ENCODE results near the gene ECM1. TPM values are rescaled to one million over a fixed set of nuclear protein-coding genes. Genes with fewer than 3 reads are reported as not detected.

The ECM1 gene
- total and polyA plus RNA-seq, 2 experiments from 2014 or later = 160 to 282 TPM

DNA sequence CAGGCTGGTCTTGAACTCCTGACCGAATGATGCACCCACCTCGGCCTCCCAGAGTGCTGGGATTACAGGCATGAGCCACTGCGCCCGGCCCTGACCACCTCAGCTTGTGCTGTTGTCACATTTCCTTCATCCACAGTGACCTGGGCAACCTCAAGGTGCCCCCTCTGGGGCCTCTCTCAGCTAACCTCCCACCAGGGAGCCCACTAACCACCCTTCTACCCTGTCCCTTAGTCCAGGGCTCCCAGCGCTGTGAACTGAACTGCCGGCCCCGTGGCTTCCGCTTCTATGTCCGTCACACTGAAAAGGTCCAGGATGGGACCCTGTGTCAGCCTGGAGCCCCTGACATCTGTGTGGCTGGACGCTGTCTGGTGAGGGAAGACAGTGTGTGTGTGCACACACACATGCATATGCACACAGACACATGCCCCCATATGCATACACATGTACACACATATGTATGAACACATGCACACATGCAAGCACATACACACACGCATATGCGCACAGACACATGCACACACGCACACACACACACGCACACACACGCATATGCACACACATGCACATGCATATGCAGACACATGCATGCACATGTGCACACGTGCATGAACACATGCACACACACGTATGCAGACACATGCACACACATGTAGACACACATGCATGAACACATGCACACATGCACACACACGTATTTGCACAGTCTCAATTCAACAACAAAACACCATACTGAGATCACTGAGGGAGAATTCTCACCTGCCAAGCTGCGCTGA lies 47.5 kb downstream of the ECM1 start:
- DNase-seq = peak; percentile 0
- H3K27me3 ChIP-seq (replicated peaks; ENCODE audit: insufficient read depth) = no peaks in the 10 kb centered on the region
- H3K9ac ChIP-seq = no peak overlapping the region
- no peak overlapping the region for H3K4me2 ChIP-seq (ENCODE audit: unreplicated experiment)
- no peaks in the 10 kb centered on the region for H3K9me3 ChIP-seq (ENCODE audit: low read depth)
- peaks cover 8% of the 10 kb centered on the region; the same call in 1 of the 2 replicates for H3K79me2 ChIP-seq (ENCODE audit: insufficient read depth)
- no peaks in the 10 kb centered on the region for H4K20me1 ChIP-seq (ENCODE audit: insufficient read depth)
- peaks cover 21% of the 10 kb centered on the region for H3F3A ChIP-seq (ENCODE audit: insufficient read depth)
- H2AFZ ChIP-seq = no peak overlapping the region
- in situ Hi-C loops (cut with MboI) = no loop called here
- H3K36me3 ChIP-seq (ENCODE audit: low read depth) = 0 out of 2 replicates have a peak, but pooled peaks cover 3% of the 10 kb centered on the region
- 78 to 80% methylated on average over 18 to 19 of the region's 19 CpGs for WGBS, 2 experiments (ENCODE audit: low coverage in 1 of 2, low lambda C conversion rate in 2 of 2, missing lambda C conversion rate in 2 of 2)
- peaks cover 27% of the 10 kb centered on the region for H3K4me1 ChIP-seq (ENCODE audit: insufficient read depth)
- H3K27ac ChIP-seq = no peak overlapping the region
- TF ChIP-seq EZH2 (IDR thresholded peaks at IDR 0.05; ENCODE audit: insufficient read depth, poor library complexity, severe bottlenecking) (no peak), EZH2phosphoT487 (IDR thresholded peaks at IDR 0.05; ENCODE audit: insufficient read depth, low read depth) (no peak)
- H3K4me3 ChIP-seq = no peak overlapping the region
- H3K9me2 ChIP-seq (ENCODE audit: insufficient read depth) = no peaks in the 10 kb centered on the region

DNA sequence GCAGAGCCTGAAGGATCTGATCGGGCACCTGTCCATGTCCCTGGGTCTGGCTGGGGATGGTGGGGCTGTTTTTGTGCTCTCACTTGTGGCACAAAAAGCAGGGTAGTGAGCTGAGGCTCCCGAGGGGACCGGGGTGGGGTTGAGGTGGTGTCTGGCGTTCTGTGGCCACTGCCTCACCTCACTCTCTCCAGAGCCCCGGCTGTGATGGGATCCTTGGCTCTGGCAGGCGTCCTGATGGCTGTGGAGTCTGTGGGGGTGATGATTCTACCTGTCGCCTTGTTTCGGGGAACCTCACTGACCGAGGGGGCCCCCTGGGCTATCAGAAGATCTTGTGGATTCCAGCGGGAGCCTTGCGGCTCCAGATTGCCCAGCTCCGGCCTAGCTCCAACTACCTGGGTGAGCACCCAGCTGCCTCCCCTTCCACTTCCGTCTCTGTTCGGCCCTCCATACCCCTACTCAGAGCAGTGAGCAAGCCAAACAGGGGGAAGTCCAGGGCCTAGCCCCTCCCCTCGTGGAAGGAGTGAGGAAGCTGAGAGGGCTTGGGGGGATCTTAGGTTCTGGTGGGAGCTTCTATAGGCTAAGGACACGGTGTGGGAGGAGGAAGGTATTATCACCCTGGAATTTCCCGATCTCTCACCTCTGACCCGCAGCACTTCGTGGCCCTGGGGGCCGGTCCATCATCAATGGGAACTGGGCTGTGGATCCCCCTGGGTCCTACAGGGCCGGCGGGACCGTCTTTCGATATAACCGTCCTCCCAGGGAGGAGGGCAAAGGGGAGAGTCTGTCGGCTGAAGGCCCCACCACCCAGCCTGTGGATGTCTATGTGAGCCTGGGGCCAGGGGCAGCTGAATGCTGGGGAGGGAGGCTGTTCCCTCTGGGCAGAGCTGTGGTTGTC lies 48.3 kb downstream of the ECM1 start:
- H4K20me1 ChIP-seq (ENCODE audit: insufficient read depth) = no peaks in the 10 kb centered on the region
- in situ Hi-C loops (cut with MboI) = no loop called here
- TF ChIP-seq EZH2 (IDR thresholded peaks at IDR 0.05; ENCODE audit: insufficient read depth, poor library complexity, severe bottlenecking) = no peak
- TF ChIP-seq EZH2phosphoT487 (IDR thresholded peaks at IDR 0.05; ENCODE audit: insufficient read depth, low read depth) = no peak

GRCh38 chr1:150557065-150557600 lies 49.2 kb downstream of the ECM1 start:
- H3K36me3 ChIP-seq (ENCODE audit: low read depth) = 0 out of 2 replicates have a peak, but pooled peaks cover 3% of the 10 kb centered on the region
- TF ChIP-seq EZH2phosphoT487 (IDR thresholded peaks at IDR 0.05; ENCODE audit: insufficient read depth, low read depth) (no peak), EZH2 (IDR thresholded peaks at IDR 0.05; ENCODE audit: insufficient read depth, poor library complexity, severe bottlenecking) (no peak)
- peaks cover 11% of the 10 kb centered on the region; the same call in 1 of the 2 replicates for H3K79me2 ChIP-seq (ENCODE audit: insufficient read depth)
- DNase-seq = no peak
- no peak overlapping the region for H3K9ac ChIP-seq
- H3K4me3 ChIP-seq = no peak overlapping the region
- H3K9me3 ChIP-seq (ENCODE audit: low read depth) = no peaks in the 10 kb centered on the region
- H3F3A ChIP-seq (ENCODE audit: insufficient read depth) = peaks cover 18% of the 10 kb centered on the region
- in situ Hi-C loops (cut with MboI) = no loop called here
- no peaks in the 10 kb centered on the region for H3K9me2 ChIP-seq (ENCODE audit: insufficient read depth)
- H2AFZ ChIP-seq = no peak overlapping the region
- no peak overlapping the region for H3K4me2 ChIP-seq (ENCODE audit: unreplicated experiment)
- 79 to 82% methylated on average over 11 to 26 of the region's 26 CpGs for WGBS, 2 experiments (ENCODE audit: low coverage in 1 of 2, low lambda C conversion rate in 2 of 2, missing lambda C conversion rate in 2 of 2)
- no peak overlapping the region for H3K27ac ChIP-seq
- no peaks in the 10 kb centered on the region for H3K27me3 ChIP-seq (replicated peaks; ENCODE audit: insufficient read depth)
- H4K20me1 ChIP-seq (ENCODE audit: insufficient read depth) = no peaks in the 10 kb centered on the region
- peaks cover 18% of the 10 kb centered on the region for H3K4me1 ChIP-seq (ENCODE audit: insufficient read depth)

More for the DNA sequence above, 48.3 kb downstream of the ECM1 start:
- H2AFZ ChIP-seq = no peak overlapping the region
- peaks cover 22% of the 10 kb centered on the region for H3F3A ChIP-seq (ENCODE audit: insufficient read depth)
- H3K9me2 ChIP-seq (ENCODE audit: insufficient read depth) = no peaks in the 10 kb centered on the region
- H3K27ac ChIP-seq = no peak overlapping the region
- H3K4me1 ChIP-seq (ENCODE audit: insufficient read depth) = peaks cover 22% of the 10 kb centered on the region
- peaks cover 11% of the 10 kb centered on the region; the same call in 1 of the 2 replicates for H3K79me2 ChIP-seq (ENCODE audit: insufficient read depth)
- H3K36me3 ChIP-seq (ENCODE audit: low read depth) = 0 out of 2 replicates have a peak, but pooled peaks cover 3% of the 10 kb centered on the region
- no peak overlapping the region for H3K4me2 ChIP-seq (ENCODE audit: unreplicated experiment)
- H3K27me3 ChIP-seq (replicated peaks; ENCODE audit: insufficient read depth) = no peaks in the 10 kb centered on the region
- no peak overlapping the region for H3K4me3 ChIP-seq
- no peak overlapping the region for H3K9ac ChIP-seq
- no peaks in the 10 kb centered on the region for H3K9me3 ChIP-seq (ENCODE audit: low read depth)
- DNase-seq = peak; percentile 0
- WGBS, 2 experiments (ENCODE audit: low coverage in 1 of 2, low lambda C conversion rate in 2 of 2, missing lambda C conversion rate in 2 of 2) = 77 to 79% methylated on average over 25 to 26 of the region's 26 CpGs

DNA sequence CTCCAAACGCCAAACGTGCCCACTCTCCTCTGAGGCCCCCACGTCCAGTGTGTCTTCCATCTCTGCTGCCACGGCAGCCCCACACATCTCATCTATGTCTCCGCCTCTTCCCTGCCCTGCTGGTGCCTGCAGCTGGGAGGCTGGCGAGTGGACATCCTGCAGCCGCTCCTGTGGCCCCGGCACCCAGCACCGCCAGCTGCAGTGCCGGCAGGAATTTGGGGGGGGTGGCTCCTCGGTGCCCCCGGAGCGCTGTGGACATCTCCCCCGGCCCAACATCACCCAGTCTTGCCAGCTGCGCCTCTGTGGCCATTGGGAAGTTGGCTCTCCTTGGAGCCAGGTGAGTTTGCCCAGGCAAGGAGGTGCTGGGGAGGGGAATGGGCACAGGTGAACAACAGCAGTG lies 49.9 kb downstream of the ECM1 start:
- DNase-seq = no peak
- H3K4me1 ChIP-seq (ENCODE audit: insufficient read depth) = peaks cover 19% of the 10 kb centered on the region
- H3K4me2 ChIP-seq (ENCODE audit: unreplicated experiment) = no peak overlapping the region
- 83 to 88% methylated on average over 14 to 15 of the region's 15 CpGs for WGBS, 2 experiments (ENCODE audit: low coverage in 1 of 2, low lambda C conversion rate in 2 of 2, missing lambda C conversion rate in 2 of 2)
- 0 out of 2 replicates have a peak, but pooled peaks cover 3% of the 10 kb centered on the region for H3K36me3 ChIP-seq (ENCODE audit: low read depth)
- no peaks in the 10 kb centered on the region for H3K27me3 ChIP-seq (replicated peaks; ENCODE audit: insufficient read depth)
- in situ Hi-C loops (cut with MboI) = no loop called here
- H3K9me2 ChIP-seq (ENCODE audit: insufficient read depth) = no peaks in the 10 kb centered on the region
- no peak overlapping the region for H3K27ac ChIP-seq
- H2AFZ ChIP-seq = no peak overlapping the region
- no peak overlapping the region for H3K4me3 ChIP-seq
- no peak overlapping the region for H3K9ac ChIP-seq
- TF ChIP-seq EZH2 (IDR thresholded peaks at IDR 0.05; ENCODE audit: insufficient read depth, poor library complexity, severe bottlenecking) (no peak), EZH2phosphoT487 (IDR thresholded peaks at IDR 0.05; ENCODE audit: insufficient read depth, low read depth) (no peak)
- H3K79me2 ChIP-seq (ENCODE audit: insufficient read depth) = peaks cover 14% of the 10 kb centered on the region; the same call in 1 of the 2 replicates
- no peaks in the 10 kb centered on the region for H4K20me1 ChIP-seq (ENCODE audit: insufficient read depth)
- peaks cover 20% of the 10 kb centered on the region for H3F3A ChIP-seq (ENCODE audit: insufficient read depth)
- H3K9me3 ChIP-seq (ENCODE audit: low read depth) = no peaks in the 10 kb centered on the region

Data from GM23248 (cell line).